HCEC 1CT (cell line): ENCODE measurements around the gene HLA-DRB1.
"Not testable (repeated sequence)": the region's sequence is repeated elsewhere in the genome, so short reads cannot be mapped to it uniquely, and the experiment has no call there.

Source experiments
- DNase-seq: peaks from one replicate; pipeline ENCODE4 v3.0.0-alpha.2; 2017

HLA-DRB1 gene

GRCh38 chr6:32554116-32554965, 35.3 kb downstream of the HLA-DRB1 start:
- DNase-seq: no peak

DNA sequence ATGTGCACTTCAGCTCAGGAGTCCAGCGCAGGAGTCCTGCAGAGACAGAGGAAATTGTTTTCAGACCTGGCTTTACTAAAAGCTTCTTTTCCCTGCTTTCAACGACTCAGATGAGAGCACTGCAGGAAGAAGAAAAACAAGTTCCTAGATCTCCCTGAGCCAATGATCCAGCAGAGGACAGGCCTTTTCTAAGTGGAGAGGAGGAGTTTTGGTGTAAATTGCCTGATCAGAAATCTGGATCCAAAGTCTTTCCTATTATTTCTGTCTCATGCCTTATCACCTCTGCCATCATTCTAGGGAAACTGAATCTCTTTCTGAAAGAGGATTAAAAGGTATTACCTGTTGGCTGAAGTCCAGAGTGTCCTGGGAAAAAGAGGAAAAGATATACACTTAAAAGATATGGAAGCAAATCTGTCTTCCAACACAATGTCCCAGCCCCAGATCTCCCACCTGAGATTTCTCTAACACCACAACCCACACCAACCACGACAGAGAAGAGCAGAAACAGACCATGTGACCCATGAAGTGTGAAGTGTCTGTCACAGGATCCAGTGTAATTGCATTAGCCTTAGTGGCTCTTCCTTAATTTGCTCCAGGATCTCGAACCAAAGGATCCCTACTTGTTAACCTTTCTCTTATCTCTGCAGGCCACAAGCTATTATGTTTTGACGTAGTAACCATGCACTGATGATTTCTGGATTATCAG, 36.5 kb downstream of the HLA-DRB1 start:
- no peak for DNase-seq

- no peak for DNase-seq
These were observed 38.2 kb downstream of the HLA-DRB1 start for GRCh38 chr6:32551410-32551809.

DNA sequence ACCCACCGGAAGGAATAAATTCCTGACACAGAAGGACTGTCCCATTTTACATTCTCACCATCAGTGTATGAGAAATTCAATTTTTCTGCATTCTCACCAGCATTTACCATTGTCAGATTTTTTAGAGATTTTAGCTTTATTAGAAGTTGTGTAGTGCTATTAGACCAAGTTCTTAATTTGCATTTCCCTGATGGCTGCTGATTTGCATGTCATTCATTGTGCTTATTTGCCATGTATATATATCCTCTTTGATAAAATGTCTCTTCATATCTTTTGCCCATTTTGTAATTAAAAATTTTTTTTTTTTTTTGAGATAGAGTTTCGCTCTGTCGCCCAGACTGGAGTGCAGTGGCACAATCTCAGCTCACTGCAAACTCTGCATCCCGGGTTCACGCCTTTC, 49.8 kb downstream of the HLA-DRB1 start:
- DNase-seq: no peak

- not testable (repeated sequence) for DNase-seq
These were observed 59.2 kb downstream of the HLA-DRB1 start for GRCh38 chr6:32530431-32530793.

GRCh38 chr6:32529697-32530430, 59.8 kb downstream of the HLA-DRB1 start, which contains the start of gene HLA-DRB5:
Gene HLA-DRB5 (minus strand): TSS chr6:32530287. CDS start chr6:32530224, 63 bp downstream.
- DNase-seq: no peak
